ENCODE results near the gene POR.
"Not testable (repeated sequence)": the region's sequence is repeated elsewhere in the genome, so short reads cannot be mapped to it uniquely, and the experiment has no call there.

Gene POR

GRCh38 chr7:75885036-75885435, 29.9 kb upstream of the POR start:
- DNase-seq (ENCODE audit: low read depth in 2 of 2), result no peak

DNA sequence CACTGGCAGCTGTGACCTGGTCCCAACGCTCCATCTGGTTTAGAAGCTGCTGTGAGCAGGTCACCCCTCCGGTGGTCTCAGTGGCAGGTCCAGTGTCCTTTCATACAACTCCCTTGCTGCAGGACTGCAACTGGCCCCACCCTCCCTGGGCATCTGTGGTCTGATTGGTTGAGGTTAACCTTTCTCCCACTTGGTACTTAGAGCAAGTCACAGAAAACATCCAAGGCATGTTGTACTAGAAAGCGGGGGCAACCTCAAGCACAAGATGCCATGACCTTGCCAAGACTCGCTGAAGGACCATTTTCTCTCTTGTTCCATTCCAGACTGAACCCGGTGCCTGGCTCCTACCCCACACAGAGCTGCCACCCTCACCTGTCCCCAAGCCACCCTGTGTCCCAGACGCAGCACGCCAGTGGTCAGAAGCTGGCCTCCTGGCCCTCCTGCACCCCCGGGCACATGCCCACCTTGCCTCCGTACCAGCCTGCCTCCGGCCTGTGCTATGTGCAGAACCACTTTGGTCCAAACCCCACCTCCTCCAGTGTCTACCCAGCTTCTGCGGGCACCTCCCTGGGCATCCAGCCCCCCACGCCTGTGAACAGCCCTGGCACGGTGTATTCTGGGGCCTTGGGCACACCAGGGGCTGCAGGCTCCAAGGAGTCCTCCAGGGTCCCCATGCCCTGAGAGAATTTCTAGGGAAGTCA, 27.1 kb upstream of the POR start:
- DNase-seq (ENCODE audit: low read depth in 2 of 2), result no peak

GRCh38 chr7:75888464-75889222, 26.3 kb upstream of the POR start:
- DNase-seq (ENCODE audit: low read depth in 2 of 2), result no peak

GRCh38 chr7:75889223-75889825, 25.6 kb upstream of the POR start:
- no peak for DNase-seq (ENCODE audit: low read depth in 2 of 2)

- DNase-seq (ENCODE audit: low read depth in 2 of 2), result no peak
Measured at GRCh38 chr7:75889826-75890225, 25.1 kb upstream of the POR start.

DNA sequence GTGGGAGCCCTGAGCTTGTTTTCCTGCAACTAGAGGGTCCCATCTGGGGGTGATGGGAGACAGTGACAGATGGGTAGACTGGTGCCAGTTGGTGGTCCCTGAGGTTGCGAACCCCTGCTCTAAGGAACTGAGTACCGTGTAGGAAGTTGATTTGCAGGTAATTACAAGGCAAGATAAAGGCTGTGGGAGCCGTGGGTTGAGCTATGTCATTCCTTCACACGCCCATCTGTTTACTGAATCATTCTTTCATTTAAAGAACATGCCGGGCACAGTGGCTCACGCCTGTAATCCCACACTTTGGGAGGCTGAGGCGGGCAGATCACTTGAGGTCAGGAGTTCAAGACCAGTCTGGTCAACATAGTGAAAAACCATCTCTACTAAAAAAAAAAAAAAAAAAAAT, 23.7 kb upstream of the POR start:
- not testable (repeated sequence) for DNase-seq (ENCODE audit: low read depth in 2 of 2)

GRCh38 chr7:75891815-75892411, 23.0 kb upstream of the POR start:
- no peak for DNase-seq (ENCODE audit: low read depth in 2 of 2)

DNA sequence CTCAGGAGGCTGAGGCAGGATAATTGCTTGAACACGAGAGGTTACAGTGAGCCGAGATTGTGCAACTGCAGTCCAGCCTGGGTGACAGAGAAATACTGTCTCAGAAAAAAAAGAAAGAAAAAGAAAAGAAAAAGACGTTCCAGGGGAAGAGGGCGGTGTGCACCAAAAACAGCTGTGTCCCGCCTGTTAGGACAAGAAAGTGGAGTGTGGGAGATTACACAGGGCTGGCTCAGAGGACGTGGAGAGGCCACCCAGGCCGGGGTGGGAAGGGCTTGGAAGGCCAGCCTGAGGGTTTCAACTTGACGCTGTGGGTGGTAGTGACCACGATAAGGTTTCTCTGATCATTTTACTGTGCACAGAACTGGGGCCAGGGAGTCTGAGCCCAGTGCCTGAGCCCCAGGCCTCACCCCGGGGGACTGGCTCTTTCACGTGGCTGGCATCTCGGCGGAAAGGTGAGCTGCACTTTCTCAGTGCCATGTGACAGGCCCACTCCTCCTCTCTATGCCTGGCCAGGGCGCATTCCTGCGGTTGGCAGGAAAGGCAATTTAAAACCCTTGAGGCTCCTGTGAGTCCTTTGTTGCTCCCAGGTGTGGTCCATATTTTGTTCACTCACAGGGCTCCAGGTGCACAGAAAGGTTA, 22.2 kb upstream of the POR start:
- no peak for DNase-seq (ENCODE audit: low read depth in 2 of 2)

DNA sequence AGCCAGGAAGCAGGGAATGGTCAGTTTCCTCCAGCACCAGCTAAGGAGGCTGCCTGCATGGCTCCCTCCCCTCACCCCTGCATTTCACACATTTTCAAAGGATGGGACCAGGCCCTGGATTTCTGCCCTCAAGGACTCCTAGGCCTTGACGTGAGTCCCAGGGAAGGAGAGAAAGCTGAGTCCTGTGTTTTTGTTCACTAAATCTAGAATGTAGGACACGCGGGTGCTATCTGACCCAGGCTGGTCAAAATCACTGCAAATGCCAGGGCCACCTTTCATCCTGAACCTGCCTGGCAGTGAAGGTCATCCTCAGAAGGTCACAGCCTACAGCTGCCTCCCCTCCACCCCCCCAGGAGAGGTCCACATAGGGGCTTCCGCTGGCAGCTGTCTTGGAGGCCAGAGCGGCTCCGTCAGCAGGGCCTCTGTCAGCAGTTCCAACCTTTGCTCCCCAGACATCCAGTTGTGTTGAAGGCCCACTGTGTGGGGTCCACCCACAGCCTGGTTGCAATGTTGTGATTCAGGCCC, 18.1 kb upstream of the POR start:
- no peak for DNase-seq (ENCODE audit: low read depth in 2 of 2)

DNA sequence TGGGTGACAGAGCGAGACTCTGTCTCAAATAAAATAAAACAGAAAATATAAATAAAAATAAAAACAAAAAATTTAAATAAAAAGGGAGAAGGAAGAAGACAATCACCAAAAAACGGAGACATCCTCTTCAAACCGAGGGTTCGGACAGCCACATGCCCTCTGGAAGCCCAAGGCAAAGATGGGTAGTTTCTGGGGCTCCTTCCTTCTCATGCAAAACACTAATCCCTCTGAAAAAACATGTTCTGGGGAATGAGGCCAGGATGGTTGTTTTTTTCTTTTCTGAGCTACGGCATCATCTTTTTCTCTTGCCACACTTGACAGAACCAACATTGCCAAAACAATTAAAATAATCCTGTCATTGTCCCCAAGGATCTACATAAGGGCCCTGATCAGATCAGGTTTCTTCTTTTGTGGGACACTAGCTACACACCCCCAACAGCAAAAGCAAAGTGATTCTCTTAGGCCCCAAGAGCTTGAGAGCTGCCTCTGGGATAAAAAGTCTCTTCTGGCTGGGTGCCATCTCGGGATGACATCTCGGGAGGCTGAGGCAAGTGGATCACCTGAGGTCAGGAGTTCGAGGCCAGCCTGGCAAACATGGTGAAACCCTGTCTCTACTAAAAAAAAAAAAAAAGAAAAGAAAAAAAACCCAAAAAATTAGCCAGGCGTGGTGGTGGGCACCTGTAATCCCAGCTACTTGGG, 14.2 kb upstream of the POR start:
- DNase-seq (ENCODE audit: low read depth in 2 of 2), result no peak

GRCh38 chr7:75905785-75906604, 9.0 kb upstream of the POR start:
- no peak for DNase-seq (ENCODE audit: low read depth in 2 of 2)

- no peak for DNase-seq (ENCODE audit: low read depth in 2 of 2)
Measured at GRCh38 chr7:75906991-75907667, 7.8 kb upstream of the POR start.

- DNase-seq (ENCODE audit: low read depth in 2 of 2), result not testable (repeated sequence)
Measured at GRCh38 chr7:75907668-75908039, 7.3 kb upstream of the POR start.

DNA sequence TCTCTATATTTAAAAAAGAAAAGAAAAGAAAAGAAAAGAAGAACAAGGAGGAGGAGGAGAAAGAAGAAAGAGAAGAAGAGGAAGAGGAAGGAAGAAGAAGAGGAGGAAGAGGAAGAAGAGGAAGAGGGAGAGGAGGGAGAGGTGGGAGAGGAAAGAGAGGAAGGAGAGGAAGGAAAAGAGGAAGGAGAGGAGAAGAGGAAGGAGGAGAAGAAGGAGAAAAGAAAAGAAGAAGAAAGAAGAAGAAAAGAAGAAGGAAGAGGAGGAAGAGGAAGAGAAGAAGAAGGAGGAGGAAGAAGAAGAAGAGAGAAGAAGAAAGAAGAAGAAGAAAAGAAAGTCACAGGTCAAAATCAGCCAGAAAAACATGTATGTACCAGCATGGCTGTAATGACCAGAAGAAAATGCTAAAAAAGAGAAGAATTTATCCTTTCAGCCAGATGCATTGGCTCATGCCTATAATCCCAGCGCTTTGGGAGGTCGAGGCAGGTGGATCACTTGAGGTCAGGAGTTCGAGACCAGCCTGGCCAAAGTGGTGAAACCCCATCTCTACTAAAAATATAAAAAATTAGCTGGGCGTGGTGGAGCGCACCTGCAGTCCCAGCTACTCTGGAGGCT, 5.3 kb upstream of the POR start:
- no peak for DNase-seq (ENCODE audit: low read depth in 2 of 2)

DNA sequence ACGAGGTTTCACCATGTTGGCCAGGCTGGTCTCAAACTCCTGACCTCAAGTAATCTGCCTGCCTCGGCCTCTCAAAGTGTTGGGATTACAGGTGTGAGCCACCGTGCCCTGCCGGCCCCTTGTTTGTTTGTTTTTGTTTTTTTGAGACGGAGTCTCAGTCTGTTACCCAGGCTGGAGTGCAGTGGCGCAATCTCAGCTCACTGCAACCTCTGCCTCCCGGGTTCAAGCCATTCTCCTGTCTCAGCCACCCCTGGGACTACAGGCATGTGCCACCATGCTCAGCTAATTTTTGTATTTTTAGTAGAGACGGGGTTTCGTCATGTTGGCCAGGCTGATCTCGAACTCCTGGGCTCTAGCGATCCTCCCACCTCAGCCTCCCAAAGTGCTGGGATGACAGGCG, 3.8 kb upstream of the POR start:
- DNase-seq (ENCODE audit: low read depth in 2 of 2), result not testable (repeated sequence)

GRCh38 chr7:75913437-75913836, 1.5 kb upstream of the POR start:
- no peak for DNase-seq (ENCODE audit: low read depth in 2 of 2)

- DNase-seq (ENCODE audit: low read depth in 2 of 2), result peak in 1 of 2 donors; percentile 1
Measured at GRCh38 chr7:75914169-75914654, 743 bp upstream of the POR start.

GRCh38 chr7:75915416-75916156, 631 bp downstream of the POR start:
- no peak for DNase-seq (ENCODE audit: low read depth in 2 of 2)

- DNase-seq (ENCODE audit: low read depth in 2 of 2), result no peak
Measured at GRCh38 chr7:75916259-75916658, 1.3 kb downstream of the POR start.

All from stimulated activated CD4-positive, alpha-beta T cell treated with anti-CD3 and anti-CD28 coated beads, Interleukin-1b, Interleukin-23, amount 100 ng/mL, for 1 hour (primary cell).